Ovary (tissue), 9 donors: ENCODE data around the gene TBCD. TPM values are rescaled to one million over a fixed set of nuclear protein-coding genes. Genes with fewer than 3 reads are reported as not detected.

Experiments
- DNase-seq, 5 donors: peaks; one replicate each; pipeline ENCODE4 v3.0.0-alpha.2; 2019 to 2020
- H3K27ac ChIP-seq, 2 donors: fragments of 200-600 bp; one replicate each; pipeline versions ENCODE4 v1.5.1 to v1.8.0; 2019 to 2022
- H3K27me3 ChIP-seq: fragments of 200-600 bp; one replicate; pipeline ENCODE4 v1.8.0; 2022
- H3K36me3 ChIP-seq: fragments of 200-600 bp; sonication (generic); one replicate; pipeline ENCODE4 v1.5.1; 2019
- H3K4me1 ChIP-seq: one replicate; pipeline ENCODE4 v1.8.1; 2013; ENCODE audit warnings: mild to moderate bottlenecking, moderate library complexity; ENCODE audit not compliant: insufficient read depth
- H3K4me3 ChIP-seq: fragments of 200-600 bp; sonication (generic); one replicate; pipeline ENCODE4 v1.5.1; 2017
- H3K9me3 ChIP-seq, 2 donors: fragments of 200-600 bp in 1 of 2; sonication (generic) in 1 of 2; one replicate each; pipeline versions ENCODE4 v1.5.1 to v1.8.1; 2013 to 2019; ENCODE audit warnings: mild to moderate bottlenecking in 1 of 2, moderate library complexity in 1 of 2
- CTCF ChIP-seq, 3 donors: fragments of 450-650 bp in 2 of 3; fragments of 200-600 bp in 1 of 3; IDR thresholded peaks; one replicate each; pipeline versions ENCODE4 v1.5.1 to v1.8.0; 2016 to 2022; ENCODE audit warnings: antibody characterized with exemption in 3 of 3, mild to moderate bottlenecking in 1 of 3
- EP300 ChIP-seq: sonication (generic); formaldehyde crosslinking; IDR thresholded peaks from one replicate; pipeline ENCODE4 v1.6.1; 2017; ENCODE audit warnings: antibody characterized with exemption
- POLR2A ChIP-seq: fragments of 450-650 bp; IDR thresholded peaks from one replicate; pipeline ENCODE4 v1.6.1; 2017; ENCODE audit warnings: antibody characterized with exemption, mild to moderate bottlenecking, moderate library complexity
- WGBS, 3 donors: extraction: QIAGEN DNeasy Blood & Tissue Kit in 1 of 3; methylation state at CpG; one replicate each; pipeline versions ENCODE4 v1.1.5 to v1.1.7; 2013 to 2017; 5-methylcytosine and 5-hydroxymethylcytosine counted together
- intact Hi-C, 4 donors: fragments of 100-400 bp; cut with DNase I; formaldehyde crosslinking; loops; one replicate each; pipeline versions ENCODE4 v1.11.0 to v1.15.1; 2022 to 2023
- polyA plus RNA-seq, 2 donors: library from polyadenylated mRNA; stranded (reverse); fragments of 200-250 nt in 1 of 2; fragments of 350-450 nt in 1 of 2; fragmentation: Illumina TruSeq in 1 of 2; extraction: RNeasy Lipid Tissue Mini Kit (QIAGEN cat#74804) in 1 of 2; gene quantifications; one replicate each; pipeline ENCODE4 v1.2.3, GENCODE V29; 2013 to 2014
- total RNA-seq, 7 donors: library from RNA; depleted of rRNA in 2 of 7; stranded (reverse); fragments of >200 nt in 2 of 7; fragmentation: NEBNext Ultra II Directional in 3 of 7; extraction: Animal tissue kit (Norgen Biotek cat#: 25700) in 3 of 7; gene quantifications; one replicate each; pipeline versions ENCODE4 v1.1.0 to v1.2.4, GENCODE V29; 2016 to 2023
- donor health status: DM: no; HTN: no; CAD: no; lungs with moderate emphysema.
- donor health status: DM: no; HTN: no; CAD: no.
- donor health status: Bipolar disorder and iron deficiency.
- donor health status: DM: yes; HTN: yes; CAD: no.
- donor health status: DM: no; HTN: no; CAD: no.
- donor health status: DM: yes; HTN: yes; CAD: no.

Gene TBCD
- total and polyA plus RNA-seq, 9 donors: 29.2 to 88.3 (median 59.2) TPM

- WGBS, 3 donors: 43 to 65% (median 43%) methylated on average over 7 of the region's 7 CpGs
- Histone ChIP-seq H3K9me3 (no peaks in the 10 kb centered on the region), H3K27me3 (no peaks in the 10 kb centered on the region), H3K36me3 (no peaks in the 10 kb centered on the region), H3K4me3 (no peak overlapping the region), H3K27ac (no peak overlapping the region), H3K4me1 (peaks cover 5% of the 10 kb centered on the region)
- no peak for DNase-seq
- TF ChIP-seq EP300 (no peak), POLR2A (no peak), CTCF (IDR thresholded peaks at IDR 0.05) (no peak)
- intact Hi-C loops: no loop called here
These were observed 142.5 kb downstream of the TBCD start for GRCh38 chr17:82894389-82894788.

GRCh38 chr17:82895087-82895486 is 143.2 kb downstream of the TBCD start:
- Histone ChIP-seq H3K4me3 (no peak overlapping the region), H3K27me3 (no peaks in the 10 kb centered on the region), H3K36me3 (no peaks in the 10 kb centered on the region), H3K4me1 (peaks cover 5% of the 10 kb centered on the region), H3K27ac (no peak overlapping the region), H3K9me3 (no peaks in the 10 kb centered on the region)
- no peak for DNase-seq
- WGBS, 3 donors: 94 to 95% (median 94%) methylated on average over 11 to 12 of the region's 12 CpGs
- intact Hi-C loops: no loop called here
- no peak for TF ChIP-seq POLR2A
- TF ChIP-seq CTCF (IDR thresholded peaks at IDR 0.05): no peak
- no peak for TF ChIP-seq EP300

GRCh38 chr17:82896071-82897000 is 144.5 kb downstream of the TBCD start:
- H3K27me3 ChIP-seq: no peaks in the 10 kb centered on the region
- no peaks in the 10 kb centered on the region for H3K9me3 ChIP-seq
- H3K4me3 ChIP-seq: no peak overlapping the region
- peaks cover 5% of the 10 kb centered on the region for H3K4me1 ChIP-seq
- H3K27ac ChIP-seq: no peak overlapping the region
- DNase-seq: no peak
- WGBS, 3 donors: 92 to 94% (median 94%) methylated on average over 29 of the region's 29 CpGs
- H3K36me3 ChIP-seq: no peaks in the 10 kb centered on the region
- intact Hi-C loops: no loop called here
- TF ChIP-seq EP300 (no peak), CTCF (IDR thresholded peaks at IDR 0.05) (no peak), POLR2A (no peak)

GRCh38 chr17:82897514-82898249 is 145.8 kb downstream of the TBCD start:
- intact Hi-C loops: no loop called here
- Histone ChIP-seq H3K4me1 (peaks cover 4% of the 10 kb centered on the region), H3K9me3 (no peaks in the 10 kb centered on the region), H3K36me3 (no peaks in the 10 kb centered on the region), H3K27ac (no peak overlapping the region), H3K4me3 (no peak overlapping the region), H3K27me3 (no peaks in the 10 kb centered on the region)
- WGBS, 3 donors: 92 to 96% (median 94%) methylated on average over 21 to 24 of the region's 24 CpGs
- DNase-seq: no peak
- TF ChIP-seq EP300 (no peak), CTCF (IDR thresholded peaks at IDR 0.05) (no peak), POLR2A (no peak)
